Measurements from ENCODE around the gene RAPGEF3.

DNA sequence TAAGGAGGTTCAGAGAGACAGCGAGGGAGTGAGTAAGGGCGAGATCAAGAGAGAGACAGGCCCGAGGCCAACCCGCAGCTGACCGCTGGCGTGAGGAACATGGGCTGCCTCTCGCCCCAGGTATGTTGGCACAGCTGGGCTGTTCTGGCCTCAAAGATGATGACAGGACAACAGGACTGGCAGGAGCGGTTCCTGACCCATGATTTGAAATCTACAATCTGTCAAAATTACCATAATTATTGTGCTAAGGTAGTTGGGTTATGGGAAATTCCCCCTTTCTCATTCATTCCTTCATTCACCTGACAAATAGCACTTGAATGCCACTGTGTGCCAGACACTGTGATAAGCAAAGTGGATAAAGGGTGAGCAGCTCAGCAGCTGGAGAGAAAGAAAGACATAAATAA lies 28.3 kb downstream of the RAPGEF3 start:
- TF ChIP-seq POLR2A (IDR thresholded peaks at IDR 0.05; ENCODE audit: low read depth) (no peak), POLR2AphosphoS5 (IDR thresholded peaks at IDR 0.05) (no peak)

Measured in esophagus muscularis mucosa (tissue), 2 donors.